Common myeloid progenitor, CD34-positive (primary cell): ENCODE data around the gene PTPRN2.

Experiments used
- CTCF ChIA-PET: fragments of 350-600 bp; sonication (Branson Sonifier 250); formaldehyde crosslinking; loops from one replicate; lab custom pipeline; 2021; ENCODE audit warnings: antibody characterized with exemption; lab: Charles Lee
- POLR2A ChIA-PET: fragments of 350-600 bp; sonication (Branson Sonifier 250); formaldehyde crosslinking; loops from one replicate; lab custom pipeline; 2021; ENCODE audit warnings: antibody characterized with exemption; lab: Charles Lee
- DNase-seq, 3 donors: peaks; one replicate each; pipeline versions ENCODE4 v3.0.0 to v3.0.0-alpha.2; 2013
- H3K27ac ChIP-seq, 2 experiments: 1 replicate in 1 of 2; 2 replicates in 1 of 2; pipeline ENCODE4 v1.7.0; 2013; ENCODE audit warnings: inconsistent platforms in 2 of 2, low read length in 2 of 2, mild to moderate bottlenecking in 2 of 2, low read depth in 1 of 2, moderate library complexity in 1 of 2; ENCODE audit not compliant: severe bottlenecking in 2 of 2, insufficient read depth in 1 of 2, poor library complexity in 1 of 2
- H3K27me3 ChIP-seq, 5 experiments: replicated peaks in 2 of 5; 1 replicate in 3 of 5; 2 replicates in 2 of 5; pipeline versions ENCODE4 v1.6.1 to v1.7.0; 2013; ENCODE audit warnings: low read length in 4 of 5, mild to moderate bottlenecking in 2 of 5, moderate library complexity in 2 of 5, inconsistent platforms in 1 of 5; ENCODE audit not compliant: insufficient read depth in 5 of 5, control insufficient read depth in 4 of 5
- H3K36me3 ChIP-seq, 4 experiments: 1 replicate in 2 of 4; 2 replicates in 2 of 4; pipeline versions ENCODE4 v1.6.1 to v1.7.0; 2013; ENCODE audit warnings: low read length in 3 of 4, control low read depth in 1 of 4, mild to moderate bottlenecking in 1 of 4; ENCODE audit not compliant: control insufficient read depth in 4 of 4, insufficient read depth in 4 of 4
- H3K4me1 ChIP-seq, 4 experiments: 1 replicate in 3 of 4; 2 replicates in 1 of 4; pipeline versions ENCODE4 v1.6.1 to v1.7.1; 2013; ENCODE audit warnings: low read length in 3 of 4, mild to moderate bottlenecking in 3 of 4, control low read depth in 1 of 4, inconsistent platforms in 1 of 4, moderate library complexity in 1 of 4; ENCODE audit not compliant: control insufficient read depth in 4 of 4, insufficient read depth in 4 of 4; ENCODE audit errors: control extremely low read depth in 1 of 4
- H3K4me3 ChIP-seq, 7 experiments: 1 replicate in 4 of 7; 2 replicates in 3 of 7; pipeline versions ENCODE4 v1.5.1 to v1.7.0; 2013; ENCODE audit warnings: mild to moderate bottlenecking in 7 of 7, low read length in 6 of 7, moderate library complexity in 6 of 7, inconsistent platforms in 2 of 7, low read depth in 2 of 7, control low read depth in 1 of 7; ENCODE audit not compliant: insufficient read depth in 4 of 7, control insufficient read depth in 1 of 7; ENCODE audit errors: extremely low read depth in 1 of 7
- H3K9me3 ChIP-seq, 5 experiments: 1 replicate in 4 of 5; 2 replicates in 1 of 5; pipeline versions ENCODE4 v1.6.1 to v1.7.1; 2013; ENCODE audit warnings: low read length in 4 of 5, mild to moderate bottlenecking in 2 of 5, inconsistent platforms in 1 of 5, low read depth in 1 of 5, moderate library complexity in 1 of 5; ENCODE audit not compliant: control insufficient read depth in 4 of 5, insufficient read depth in 2 of 5; ENCODE audit errors: control extremely low read depth in 1 of 5
- WGBS: methylation state at CpG from one replicate; pipeline ENCODE4 v1.1.5; 2013; ENCODE audit not compliant: insufficient coverage; 5-methylcytosine and 5-hydroxymethylcytosine counted together

Gene PTPRN2

DNA sequence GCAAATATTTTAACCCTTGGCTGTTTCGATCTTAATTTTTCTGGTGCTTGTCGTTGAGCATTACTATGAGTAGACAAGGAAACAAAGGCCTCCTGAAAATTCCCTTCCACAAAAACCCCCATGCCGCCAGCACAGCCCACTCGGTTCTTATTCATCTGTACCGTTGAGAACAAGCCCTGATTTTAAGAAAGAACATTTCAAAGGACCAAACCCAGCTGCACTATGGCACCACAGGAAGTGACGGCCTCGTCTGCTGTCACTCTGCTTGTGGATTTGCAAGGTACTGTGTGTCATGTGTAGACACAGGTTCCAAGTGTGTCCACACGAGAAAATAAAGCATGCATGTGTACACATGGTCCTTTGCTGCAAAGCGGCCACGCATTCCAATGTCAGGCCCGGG, 965.6 kb downstream of the PTPRN2 start:
- H3K27ac ChIP-seq, result no peak overlapping the region
- no peak overlapping the region for H3K4me3 ChIP-seq
- peaks cover 0 to 2% (median 0%) of the 10 kb centered on the region in 4 experiments for H3K4me1 ChIP-seq
- POLR2A ChIA-PET, result no interaction called here
- WGBS, result 94% methylated on average over 9 of the region's 11 CpGs
- H3K27me3 ChIP-seq, result peaks cover 0 to 28% (median 4%) of the 10 kb centered on the region in 5 experiments
- peaks cover 0 to 2% (median 0%) of the 10 kb centered on the region in 5 experiments for H3K9me3 ChIP-seq
- no peak for DNase-seq
- CTCF ChIA-PET, result interaction anchor here (1.2 kb wide), 1 partner anchor 14 kb away, joined by 4 read pairs; no protein-coding TSS in a partner anchor
- no peaks in the 10 kb centered on the region for H3K36me3 ChIP-seq

DNA sequence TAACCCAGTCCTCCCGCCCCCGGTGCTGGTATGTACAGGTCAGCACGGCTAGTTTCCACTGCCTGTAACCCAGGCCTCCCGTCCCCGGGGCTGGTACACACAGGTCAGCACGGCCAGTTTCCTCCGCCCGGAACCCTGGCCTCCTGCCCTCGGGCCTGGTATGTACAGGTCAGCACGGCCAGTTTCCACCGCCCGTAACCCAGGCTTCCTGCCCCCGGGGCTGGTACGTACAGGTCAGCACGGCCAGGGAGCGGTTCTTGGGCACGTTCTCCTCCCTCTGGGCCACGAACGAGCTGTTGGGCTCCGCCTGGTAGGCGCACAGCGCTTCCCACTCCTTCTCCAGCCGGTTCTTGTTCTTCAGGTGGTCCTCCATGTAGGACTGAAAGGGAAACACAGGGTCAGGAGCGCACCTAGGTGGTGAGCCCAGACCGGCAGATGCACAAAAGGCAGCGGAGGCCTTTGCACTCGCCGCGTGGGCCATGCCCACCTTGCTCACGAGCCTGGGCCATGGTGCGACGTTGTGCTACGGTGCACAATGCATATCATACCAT, 966.4 kb downstream of the PTPRN2 start:
- H3K27ac ChIP-seq, result no peak overlapping the region
- no peak overlapping the region for H3K4me3 ChIP-seq
- ChIA-PET POLR2A (no interaction called here), CTCF (no interaction called here)
- H3K9me3 ChIP-seq, result peaks cover 0 to 2% (median 0%) of the 10 kb centered on the region in 5 experiments
- no peaks in the 10 kb centered on the region for H3K36me3 ChIP-seq
- peaks cover 0 to 26% (median 2%) of the 10 kb centered on the region in 5 experiments for H3K27me3 ChIP-seq
- H3K4me1 ChIP-seq, result peaks cover 0 to under 1% (median 0%) of the 10 kb centered on the region in 4 experiments
- DNase-seq, result no peak
- WGBS, result 86% methylated on average over 26 of the region's 33 CpGs

DNA sequence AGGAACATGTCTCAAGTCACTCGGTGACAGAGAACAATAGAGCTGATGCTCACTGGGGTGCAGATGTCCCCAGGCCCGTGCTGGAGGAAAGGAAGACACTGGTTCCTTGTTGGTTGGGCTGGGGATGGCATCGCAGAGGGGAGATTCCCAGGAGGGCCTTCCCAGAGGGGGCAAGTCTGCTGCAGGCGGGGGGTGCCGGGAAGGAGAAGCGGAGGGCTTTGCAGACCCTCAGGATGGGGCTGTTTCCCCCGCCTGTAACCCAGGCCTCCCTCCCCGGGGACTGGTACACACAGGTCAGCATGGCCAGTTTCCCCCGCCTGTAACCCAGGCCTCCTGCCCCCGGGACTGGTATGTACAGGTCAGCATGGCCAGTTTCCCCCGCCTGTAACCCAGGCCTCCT, 967.0 kb downstream of the PTPRN2 start:
- Histone ChIP-seq H3K27me3 (peaks cover 0 to 28% (median 4%) of the 10 kb centered on the region in 5 experiments), H3K9me3 (peaks cover 0 to 2% (median 0%) of the 10 kb centered on the region in 5 experiments), H3K36me3 (no peaks in the 10 kb centered on the region), H3K4me3 (no peak overlapping the region), H3K4me1 (no peaks in the 10 kb centered on the region), H3K27ac (no peak overlapping the region)
- WGBS, result 96% methylated on average over 9 of the region's 11 CpGs
- ChIA-PET CTCF (no interaction called here), POLR2A (no interaction called here)
- no peak for DNase-seq

DNA sequence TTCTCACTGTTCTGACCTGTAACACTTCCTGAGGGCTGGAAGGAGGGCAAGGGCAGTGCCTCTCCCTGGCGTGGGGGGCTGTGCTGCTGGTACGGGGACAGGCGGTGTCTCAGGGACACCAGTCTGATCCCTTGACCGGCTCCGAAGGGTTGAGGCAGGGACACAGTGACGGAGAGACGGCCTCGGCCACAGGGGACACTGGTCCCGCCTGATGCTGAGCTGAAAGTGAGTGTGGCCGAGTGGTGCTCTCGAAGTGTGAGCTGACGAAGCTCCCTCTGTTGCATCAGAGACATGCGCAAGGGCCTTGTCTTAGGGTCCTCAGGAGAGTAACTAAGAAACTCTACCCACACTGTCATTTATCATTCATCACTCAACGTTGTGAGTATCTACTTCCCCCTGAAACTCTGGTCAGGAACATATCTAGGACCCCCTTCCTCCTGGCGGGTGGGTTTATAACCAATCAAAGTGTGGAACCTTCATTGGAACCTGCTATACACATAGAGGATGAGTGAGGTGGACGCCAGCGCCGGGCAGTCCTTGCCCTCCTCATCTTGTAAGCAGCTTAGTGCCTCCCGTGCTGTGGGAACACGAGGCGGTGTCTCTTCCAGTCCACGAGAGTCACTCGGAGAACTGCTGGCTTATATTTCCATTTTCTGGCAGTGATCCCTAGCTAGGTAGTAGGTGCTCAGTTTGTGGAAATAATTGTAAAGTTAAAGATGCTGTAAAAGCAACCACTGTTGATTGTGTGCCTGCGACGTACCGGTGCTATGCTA, 967.7 kb downstream of the PTPRN2 start:
- Histone ChIP-seq H3K27ac (no peak overlapping the region), H3K4me1 (no peaks in the 10 kb centered on the region), H3K9me3 (peaks cover 0 to under 1% (median 0%) of the 10 kb centered on the region in 5 experiments), H3K27me3 (peaks cover 0 to 35% (median 6%) of the 10 kb centered on the region in 5 experiments), H3K4me3 (no peak overlapping the region), H3K36me3 (no peaks in the 10 kb centered on the region)
- no peak for DNase-seq
- 95% methylated on average over 24 of the region's 26 CpGs for WGBS
- CTCF ChIA-PET, result no interaction called here
- POLR2A ChIA-PET, result no interaction called here

GRCh38 chr7:157618823-157619606, 968.6 kb downstream of the PTPRN2 start:
- Histone ChIP-seq H3K36me3 (no peaks in the 10 kb centered on the region), H3K4me3 (no peak overlapping the region), H3K4me1 (no peaks in the 10 kb centered on the region), H3K27ac (no peak overlapping the region), H3K27me3 (peaks cover 0 to 44% (median 9%) of the 10 kb centered on the region in 5 experiments), H3K9me3 (no peaks in the 10 kb centered on the region)
- ChIA-PET CTCF (interaction anchor here (0.6 kb wide), 1 partner anchor 48 kb away, joined by 5 read pairs; no protein-coding TSS in a partner anchor), POLR2A (no interaction called here)
- DNase-seq, result no peak
- WGBS, result 95% methylated on average over 16 of the region's 21 CpGs

DNA sequence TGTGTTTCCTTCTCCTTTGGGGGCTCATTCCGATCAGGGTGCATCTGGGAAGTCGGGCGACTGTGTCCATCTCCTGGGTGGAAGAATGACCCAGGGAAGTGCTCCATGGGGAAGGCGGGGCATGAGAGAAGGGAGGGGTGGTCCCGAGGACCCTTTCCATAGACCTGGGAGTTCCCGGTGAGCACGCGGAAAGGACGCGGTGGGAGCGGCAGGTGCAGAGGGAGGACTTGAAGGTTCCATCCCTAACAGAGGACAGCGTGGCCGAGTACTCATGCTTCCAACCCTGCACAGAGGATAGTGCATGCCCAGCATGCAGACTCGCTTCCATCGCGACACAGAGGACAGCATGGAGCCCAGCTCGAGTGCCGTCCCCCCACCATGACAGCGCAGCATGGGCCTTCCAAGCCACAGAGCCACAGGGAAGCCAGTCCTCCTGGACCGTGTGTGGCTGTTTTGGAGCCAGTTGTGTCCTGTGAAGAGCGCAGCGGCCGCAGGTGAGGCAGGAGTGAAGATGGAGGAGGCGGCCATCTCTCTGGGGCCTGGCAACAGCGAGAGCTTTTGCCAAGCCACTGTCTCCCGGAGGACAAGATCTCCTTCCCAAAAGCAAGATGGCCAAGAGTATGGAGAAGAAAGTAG, 969.4 kb downstream of the PTPRN2 start:
- Histone ChIP-seq H3K4me1 (peaks cover 0 to 7% (median 6%) of the 10 kb centered on the region in 4 experiments), H3K27me3 (peaks cover 0 to 52% (median 10%) of the 10 kb centered on the region in 5 experiments), H3K27ac (no peak overlapping the region), H3K36me3 (no peaks in the 10 kb centered on the region), H3K9me3 (no peaks in the 10 kb centered on the region), H3K4me3 (no peak overlapping the region)
- CTCF ChIA-PET, result interaction anchor here (0.6 kb wide), 1 partner anchor 49 kb away, joined by 5 read pairs; no protein-coding TSS in a partner anchor
- WGBS, result 95% methylated on average over 21 of the region's 26 CpGs
- POLR2A ChIA-PET, result interaction anchor here (0.7 kb wide), 1 partner anchor 33 kb away, joined by 3 read pairs; no protein-coding TSS in a partner anchor
- DNase-seq, result no peak
